HG03103 (cell line): ENCODE results near the gene SKOR2.
"Not testable (repeated sequence)": the region's sequence is repeated elsewhere in the genome, so short reads cannot be mapped to it uniquely, and the experiment has no call there.

Source experiments
- ATAC-seq: cut with Tn5 transposase; IDR thresholded peaks from one replicate; pipeline ENCODE4 v1.9.1; 2021; ENCODE audit warnings: low read depth; ENCODE audit not compliant: unreplicated experiment

SKOR2 gene

DNA sequence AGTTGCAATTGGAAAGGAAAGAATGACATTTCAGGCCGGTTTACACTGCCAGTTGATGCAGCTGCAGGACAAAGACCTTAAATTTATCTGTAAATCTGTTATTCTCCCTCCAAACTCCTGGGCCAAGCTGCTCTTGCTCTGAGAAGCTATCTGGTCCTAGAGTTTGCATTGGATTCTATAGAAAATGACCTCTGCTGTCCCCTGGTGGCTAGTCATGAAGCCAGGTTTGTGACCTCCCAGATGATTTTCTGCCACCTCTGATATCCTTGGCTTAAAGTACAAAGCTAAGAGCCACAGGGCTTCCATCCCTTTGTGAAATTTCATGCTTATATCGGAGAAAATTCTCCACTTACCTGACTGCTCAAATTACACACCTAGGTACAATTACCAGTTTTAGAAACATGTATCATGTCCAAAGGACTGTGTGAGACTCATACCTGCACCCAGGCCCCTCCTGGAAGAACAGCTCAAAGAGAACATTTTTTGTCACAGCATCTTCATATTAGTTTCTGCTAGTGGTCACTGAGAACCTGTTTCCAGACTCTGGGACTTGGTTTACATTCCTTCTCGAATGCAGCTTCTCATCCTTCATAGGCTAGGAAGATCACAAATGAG, 46.4 kb downstream of the SKOR2 start:
- ATAC-seq = no peak

DNA sequence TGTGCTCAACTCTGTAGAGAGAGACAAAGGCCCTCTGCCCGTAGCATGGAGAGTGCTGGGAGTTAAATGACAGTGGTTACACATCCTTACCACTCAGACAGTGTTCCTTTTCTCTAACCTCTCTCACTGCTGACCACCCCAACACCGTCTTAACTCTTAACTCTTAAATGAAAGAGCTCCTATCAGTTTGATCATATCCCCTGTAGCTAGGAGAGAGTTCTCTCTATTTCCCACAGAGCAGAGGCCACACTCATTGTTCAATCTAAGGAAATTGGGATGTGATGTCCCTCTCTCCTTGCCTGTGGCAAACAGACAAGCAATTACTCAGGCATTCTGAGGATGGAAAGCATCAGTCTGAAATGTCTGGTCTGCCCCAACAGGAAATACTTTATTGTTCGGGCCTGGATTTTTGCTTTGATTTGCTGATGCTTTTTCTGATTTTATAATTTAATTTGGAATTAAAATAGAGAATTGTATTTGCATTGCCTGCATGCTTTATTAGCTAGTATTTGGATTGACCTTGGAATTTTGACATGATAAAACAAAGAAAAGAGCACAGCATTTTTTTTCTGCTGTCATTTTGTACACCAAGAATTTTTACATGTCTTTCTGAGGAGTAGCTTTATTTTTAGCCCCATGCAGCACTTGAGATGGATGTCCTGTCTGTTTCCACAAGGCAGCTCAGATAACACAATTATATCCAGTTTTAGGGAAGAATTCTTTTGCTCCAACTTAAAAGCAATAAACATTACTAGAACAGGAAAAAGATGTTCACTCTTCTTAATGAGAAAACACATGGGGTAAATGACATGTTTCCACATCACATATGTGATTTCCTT, 47.6 kb downstream of the SKOR2 start:
- ATAC-seq = no peak

DNA sequence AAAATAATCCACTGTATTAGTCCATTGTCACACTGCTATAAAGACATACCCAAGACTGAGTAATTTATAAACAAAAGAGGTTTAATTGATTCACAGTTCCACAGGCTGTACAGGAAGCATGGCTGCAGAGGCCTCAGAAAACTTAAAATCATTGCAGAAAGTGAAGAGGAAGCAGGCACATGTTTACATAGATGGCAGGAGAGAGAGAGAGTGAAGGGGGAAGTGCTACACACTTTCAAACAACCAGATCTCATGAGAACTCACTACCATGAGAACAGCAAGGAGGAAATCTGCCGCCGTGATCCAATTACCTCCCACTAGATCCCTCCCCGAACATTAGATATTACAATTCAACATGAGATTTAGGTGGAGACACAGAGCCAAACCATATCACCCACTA, 55.5 kb downstream of the SKOR2 start:
- ATAC-seq = not testable (repeated sequence)

DNA sequence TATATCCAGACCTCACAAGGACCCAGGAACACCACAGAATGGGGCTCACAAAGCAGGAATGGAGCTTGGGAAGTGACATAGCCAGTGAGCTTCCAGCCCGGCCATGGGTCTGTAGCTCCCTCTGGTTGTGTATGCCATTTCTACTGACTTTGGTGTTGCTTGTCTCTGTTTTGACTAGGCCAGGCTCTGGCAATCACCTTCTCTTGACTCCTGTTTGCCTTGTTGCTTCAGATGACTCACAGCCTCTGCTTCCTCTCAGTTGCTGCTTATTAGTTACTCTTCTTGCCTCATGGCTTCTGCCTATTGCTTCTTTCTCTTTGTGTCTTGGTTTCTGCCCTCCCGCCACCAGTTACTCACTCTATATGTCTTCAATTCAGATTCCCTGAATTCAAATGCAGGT, 59.5 kb downstream of the SKOR2 start:
- ATAC-seq = no peak

DNA sequence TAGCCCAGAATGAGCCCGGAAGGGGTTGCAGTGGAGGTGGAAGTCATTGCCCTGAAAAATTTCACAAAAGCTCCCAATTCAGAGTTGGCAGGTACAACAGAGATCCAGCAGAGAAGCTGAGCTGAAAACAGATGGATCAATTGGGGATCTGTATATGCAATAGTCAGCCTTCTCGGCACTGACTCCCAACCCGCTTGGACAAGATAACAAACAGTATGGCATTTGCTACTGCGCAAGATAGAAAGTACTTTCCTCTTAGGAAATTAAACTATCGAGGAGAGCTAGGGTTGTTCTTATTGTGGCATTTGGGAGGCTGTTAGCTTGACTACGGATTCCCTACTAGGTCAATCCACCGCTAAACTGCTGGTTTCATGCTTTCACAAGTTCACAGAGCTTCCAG, 63.7 kb downstream of the SKOR2 start:
- ATAC-seq = no peak

DNA sequence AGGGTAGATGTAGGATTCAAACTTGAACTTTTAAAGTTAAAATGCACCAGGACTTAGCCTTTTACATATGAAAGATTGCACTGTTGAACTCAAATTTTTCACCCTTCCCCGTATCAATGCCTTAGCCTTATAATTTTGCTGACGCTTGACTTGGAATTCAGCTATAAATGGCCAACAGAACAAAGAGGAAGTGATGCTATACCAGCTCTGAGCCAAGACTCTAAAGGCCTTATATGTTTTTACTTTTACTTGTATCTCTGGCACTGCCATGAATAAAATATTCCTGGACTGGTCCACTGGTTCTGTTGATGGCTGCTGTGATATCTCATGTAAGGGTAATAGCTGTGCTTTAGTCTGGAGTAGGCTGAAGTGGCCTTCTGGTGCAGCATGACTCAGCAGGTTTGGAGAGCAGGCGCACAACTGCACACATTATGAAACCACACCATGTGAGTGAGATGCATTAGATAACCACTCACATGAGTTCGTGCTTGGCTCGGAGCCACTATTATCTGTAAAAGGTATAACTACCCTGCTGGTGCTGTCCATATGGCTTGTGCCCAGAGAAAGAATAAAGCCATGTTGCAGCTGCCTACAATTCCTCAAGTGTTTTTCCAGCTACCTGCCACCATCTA, 66.9 kb downstream of the SKOR2 start:
- ATAC-seq = no peak

DNA sequence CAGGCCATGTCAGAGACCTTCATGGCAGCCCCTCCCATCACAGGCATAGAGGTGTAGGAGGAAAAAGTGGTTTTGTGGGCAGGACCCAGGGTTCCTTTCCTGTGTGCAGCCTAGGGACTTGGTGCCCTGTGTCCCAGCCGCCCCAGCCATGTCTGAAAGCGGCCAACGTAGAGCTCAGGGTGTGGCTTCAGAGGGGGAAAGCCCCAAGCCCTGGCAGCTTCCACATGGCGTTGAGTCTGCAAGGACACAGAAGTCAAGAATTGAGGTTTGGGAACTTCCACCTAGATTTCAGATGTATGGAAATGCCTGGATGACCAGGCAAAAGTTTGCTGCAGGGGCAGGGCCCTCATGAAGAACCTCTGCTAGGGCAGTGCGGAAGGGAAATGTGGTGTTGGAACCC, 69.3 kb downstream of the SKOR2 start:
- not testable (repeated sequence) for ATAC-seq

DNA sequence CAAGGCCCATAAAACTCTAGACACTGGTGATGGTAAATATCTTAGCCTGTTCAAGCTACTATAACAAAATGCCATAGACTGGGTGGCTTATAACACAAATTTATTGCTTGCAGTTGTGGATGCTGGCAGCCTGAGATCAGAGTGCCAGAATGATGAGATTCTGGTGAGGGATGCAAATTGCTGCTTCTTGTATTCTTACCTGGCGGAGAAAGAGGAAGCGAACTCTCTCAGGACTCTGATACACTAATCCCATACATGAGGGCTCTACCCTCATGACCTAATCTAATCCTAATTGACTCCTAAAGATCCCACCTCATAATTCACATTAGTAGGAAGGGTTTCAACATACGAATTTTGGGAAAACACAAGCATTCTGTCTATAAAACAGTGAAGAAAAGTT, 70.7 kb downstream of the SKOR2 start:
- no peak for ATAC-seq

DNA sequence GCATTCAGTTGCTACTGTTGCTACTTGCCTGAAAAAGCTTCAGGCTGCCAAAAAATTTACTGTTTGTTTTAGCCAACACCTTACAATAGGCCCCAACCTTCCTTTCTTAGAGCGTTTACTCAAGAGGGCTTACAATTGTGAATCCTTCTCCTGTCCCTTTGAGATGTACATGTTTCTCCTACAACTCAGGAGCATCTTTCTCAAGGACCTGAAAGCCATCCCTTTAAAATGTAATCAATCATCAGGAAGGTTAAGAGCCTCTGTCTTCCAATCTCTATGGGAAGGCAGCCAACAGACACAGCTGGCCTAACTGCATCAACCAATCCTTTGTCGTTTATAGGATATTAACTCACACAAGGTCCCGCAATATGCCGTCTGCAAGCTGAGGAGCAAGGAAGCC, 71.9 kb downstream of the SKOR2 start:
- ATAC-seq = no peak

DNA sequence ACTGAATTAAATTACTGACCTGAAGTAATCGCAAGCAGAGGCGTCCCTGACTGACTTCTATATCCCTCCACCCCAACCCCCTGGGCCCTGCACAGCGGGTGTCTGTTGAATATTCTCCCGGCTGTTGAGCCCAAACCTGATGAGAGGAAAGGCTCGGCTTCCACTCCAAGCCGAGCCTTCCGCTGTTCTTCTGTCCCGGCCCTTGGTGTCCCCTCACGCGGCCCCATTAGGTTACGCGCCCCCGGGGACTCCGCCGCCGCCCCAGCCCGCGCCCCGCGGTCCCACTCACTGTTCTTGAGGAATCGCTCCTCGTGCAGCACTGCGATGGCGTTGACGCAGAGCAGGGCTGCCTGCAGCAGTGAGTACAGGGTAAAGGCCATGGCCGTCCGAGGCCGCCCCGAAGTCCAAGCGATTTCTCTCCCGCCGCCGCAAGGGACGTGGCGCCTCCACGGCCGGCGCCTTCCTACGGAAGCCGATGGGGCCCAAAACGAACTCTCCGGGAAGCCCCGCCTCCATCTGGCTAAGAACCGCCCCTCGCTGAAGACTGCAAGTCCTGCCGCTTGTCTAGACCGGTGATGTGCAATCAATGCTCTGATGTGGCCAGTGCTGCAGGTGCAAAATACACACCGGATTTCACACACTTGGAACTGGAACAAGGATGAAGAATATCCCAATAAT, 75.4 kb downstream of the SKOR2 start, which contains the start of gene IER3IP1:
TSS of gene IER3IP1 (minus strand) at position 467 of the 678 bp plus-strand sequence. CDS start at position 380, 87 bp downstream.
- peak; percentile 87 for ATAC-seq

DNA sequence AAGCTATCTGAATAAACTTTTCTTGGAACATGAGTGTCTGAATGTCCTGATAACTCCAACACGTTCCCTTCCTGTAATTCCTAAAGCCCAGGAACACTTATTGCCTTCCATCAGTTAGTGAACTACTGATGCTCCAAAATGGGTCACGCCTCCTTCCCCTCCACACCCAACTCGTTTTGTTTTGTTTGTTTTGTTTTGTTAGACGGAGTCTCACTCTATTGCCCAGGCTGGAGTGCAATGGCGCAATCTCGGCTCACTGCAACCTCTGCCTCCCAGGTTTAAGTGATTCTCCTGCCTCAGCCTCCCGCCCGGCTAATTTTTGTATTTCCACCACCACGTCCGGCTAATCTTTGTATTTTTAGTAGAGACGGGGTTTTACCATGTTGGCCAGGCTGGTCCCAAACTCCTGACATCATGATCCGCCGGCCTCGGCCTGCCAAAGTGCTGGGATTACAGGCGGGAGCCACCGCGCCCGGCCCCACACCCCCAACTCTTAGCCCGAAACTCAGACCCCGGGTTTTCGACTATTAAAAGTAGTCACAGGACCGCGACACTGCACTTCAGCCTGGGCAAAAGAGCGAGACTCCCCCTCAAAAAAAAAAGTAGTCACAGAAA, 76.1 kb downstream of the SKOR2 start:
- peak; percentile 7 for ATAC-seq

DNA sequence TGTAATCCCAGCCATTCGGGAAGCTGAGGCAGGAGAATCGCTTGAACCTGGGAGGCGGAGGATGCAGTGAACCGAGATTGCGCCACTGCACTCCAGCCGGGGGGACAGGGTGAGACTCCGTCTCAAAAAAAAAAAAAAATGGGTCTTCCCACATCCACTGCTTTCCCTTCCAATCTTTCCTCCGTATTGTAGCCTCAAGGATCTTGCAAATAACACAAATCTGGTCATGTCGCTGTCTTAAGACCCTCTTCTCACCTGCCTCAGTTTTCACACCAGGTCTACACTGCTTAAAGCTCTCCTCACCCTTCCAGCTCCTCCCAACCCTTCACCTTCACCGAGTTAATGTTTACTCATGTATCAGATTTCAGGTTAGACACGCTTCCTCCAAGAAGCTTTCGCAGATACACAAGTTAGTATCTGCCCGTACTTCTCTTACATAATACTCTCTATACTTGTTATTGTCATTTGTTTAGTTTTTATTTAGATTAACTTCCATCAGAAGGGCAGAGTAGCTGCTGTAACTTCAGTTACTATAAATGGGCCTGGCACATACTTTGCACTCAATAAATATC, 76.8 kb downstream of the SKOR2 start:
- no peak for ATAC-seq

DNA sequence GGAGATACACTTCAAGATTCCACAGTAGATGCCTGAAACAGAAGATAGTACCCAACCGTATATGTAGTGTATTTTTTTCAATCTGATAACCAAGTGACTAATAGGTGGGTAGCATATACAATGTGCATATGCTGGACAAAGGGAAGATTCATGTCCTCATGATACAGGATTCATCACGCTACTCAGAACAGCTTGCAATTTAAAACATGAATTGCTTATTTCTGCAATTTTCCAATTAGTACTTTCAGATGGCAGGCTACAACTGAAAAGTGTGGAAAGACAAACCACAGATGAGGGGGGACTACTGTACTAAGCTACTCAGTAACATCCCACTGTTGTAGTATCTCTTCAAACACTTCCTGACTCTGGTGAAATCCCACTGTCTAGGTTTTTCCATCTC, 79.0 kb downstream of the SKOR2 start:
- ATAC-seq = no peak

DNA sequence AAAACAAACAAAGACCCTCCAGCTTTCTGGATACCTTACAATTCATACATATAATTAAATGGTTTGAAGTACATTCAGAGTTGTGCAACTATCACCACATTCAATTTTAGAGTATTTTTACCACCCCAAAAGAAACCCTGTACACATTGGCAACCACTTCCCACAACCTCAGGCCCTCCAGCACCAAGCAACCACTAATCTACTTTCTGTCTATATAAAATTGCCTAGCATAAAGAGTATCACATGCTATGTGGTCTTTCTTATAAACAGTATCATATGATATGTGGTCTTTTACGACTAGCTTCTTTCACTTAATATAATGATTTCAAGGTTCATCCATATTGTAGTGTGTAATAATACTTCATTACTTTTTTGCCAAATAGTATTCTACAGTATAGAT, 82.5 kb downstream of the SKOR2 start:
- ATAC-seq = no peak

DNA sequence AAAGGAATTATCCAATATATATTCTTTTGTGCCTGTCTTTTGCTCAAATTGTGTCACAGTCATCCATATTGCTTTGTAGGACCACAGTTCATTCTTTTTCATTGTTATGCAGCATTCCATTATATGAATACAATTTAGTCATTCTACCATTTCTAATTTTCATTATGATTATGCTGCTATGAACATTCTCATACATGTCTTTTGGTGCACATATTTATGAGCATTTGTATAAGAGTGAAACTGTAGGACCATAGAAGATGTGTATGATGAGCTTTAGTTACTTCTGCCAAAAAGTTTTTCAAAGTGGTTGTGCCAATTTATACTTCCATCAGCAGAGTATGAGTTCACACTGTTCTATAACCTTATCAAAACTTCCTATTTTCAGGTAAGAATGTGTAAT, 83.0 kb downstream of the SKOR2 start:
- ATAC-seq = no peak

DNA sequence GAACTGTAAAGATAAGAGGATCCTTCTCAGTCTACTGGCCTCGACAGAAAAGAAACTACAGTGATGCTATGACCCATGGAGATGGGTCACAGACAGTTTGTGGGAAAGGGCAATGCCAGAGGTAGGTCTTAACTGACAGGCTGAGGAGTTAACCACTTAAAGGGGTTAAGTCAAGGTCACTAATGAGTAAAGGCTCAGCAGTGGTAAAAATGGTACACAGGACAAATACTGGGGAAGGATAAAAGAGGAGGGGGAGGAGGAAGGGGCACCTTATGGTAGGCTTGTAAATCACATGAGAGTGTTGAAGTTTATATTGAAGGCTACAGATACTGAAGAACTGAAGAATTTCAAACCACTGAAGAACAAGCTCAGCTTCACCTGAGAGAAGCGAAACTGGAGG, 85.2 kb downstream of the SKOR2 start:
- no peak for ATAC-seq

DNA sequence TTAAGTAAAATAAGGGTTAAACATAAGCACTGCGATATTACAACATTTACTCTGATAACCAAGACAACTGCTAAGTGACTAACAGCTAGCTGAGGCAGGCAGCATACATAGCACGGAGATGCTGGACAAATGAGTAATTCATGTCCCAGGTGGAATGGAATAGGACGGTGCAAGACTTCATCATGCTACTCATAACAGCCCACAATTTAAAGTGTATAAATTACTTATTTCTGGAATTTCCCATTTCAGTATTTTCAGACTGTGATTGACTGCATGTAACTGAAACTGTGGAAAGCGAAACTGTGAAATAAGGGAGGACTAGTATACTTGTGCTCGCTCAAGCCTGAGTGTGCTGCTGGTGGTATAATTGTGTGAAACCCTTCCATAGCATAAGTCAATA, 88.2 kb downstream of the SKOR2 start:
- ATAC-seq = peak; percentile 62

DNA sequence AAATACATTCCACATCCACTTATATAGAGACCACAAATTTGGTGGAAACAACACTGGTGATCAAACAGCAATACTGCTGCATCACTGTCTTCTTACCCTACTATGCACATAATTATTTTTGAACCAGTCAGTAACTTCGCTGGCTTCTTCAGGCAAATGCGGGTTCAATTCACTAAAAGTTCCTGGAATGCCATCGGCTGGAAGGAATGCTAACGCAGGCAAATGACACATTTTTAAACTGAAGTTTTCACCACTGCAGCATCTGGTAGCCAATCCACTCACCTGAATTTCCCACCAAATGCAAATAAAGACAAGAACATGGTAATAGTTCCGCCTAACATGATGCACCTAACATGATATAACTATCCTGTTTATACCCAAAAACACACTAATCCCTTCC, 91.2 kb downstream of the SKOR2 start:
- ATAC-seq = no peak

DNA sequence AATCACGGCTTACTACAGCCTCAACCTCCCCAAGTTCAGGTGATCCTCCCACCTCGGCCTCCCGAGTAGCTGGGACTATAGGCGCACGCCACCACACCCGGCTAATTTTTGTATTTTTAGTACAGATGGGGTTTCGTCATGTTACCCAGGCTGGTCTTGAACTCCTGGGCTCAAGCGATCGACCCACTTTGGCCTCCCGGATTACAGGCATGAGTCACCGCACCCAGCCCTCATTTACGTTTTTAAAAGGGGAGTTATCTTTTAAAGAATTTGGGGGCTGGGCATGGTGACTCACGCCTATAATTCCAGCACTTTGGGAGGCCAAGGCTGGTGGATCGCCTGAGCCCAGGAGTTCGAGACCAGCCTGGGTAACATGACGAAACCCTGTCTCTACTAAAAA, 93.1 kb downstream of the SKOR2 start:
- ATAC-seq = not testable (repeated sequence)
